Measurements from ENCODE around the gene ABCE1.

Gene ABCE1
- total RNA-seq, result 47.5 to 99.3 (median 72.0) reads per million in 3 donors

GRCh38 chr4:145097821-145098674 lies at the start of gene ABCE1, which contains the start of gene ANAPC10:
TSS of gene ABCE1 (plus strand) at chr4:145098311. CDS start at chr4:145104413, 6,102 bp downstream.
TSS of gene ANAPC10 (minus strand) at chr4:145098196. CDS start at chr4:145096099, 2,097 bp downstream.
- Histone ChIP-seq H3K36me3 (ENCODE audit: control insufficient read depth, insufficient read depth, low read length) (peaks cover 15% of the 10 kb centered on the region), H3K27ac (ENCODE audit: insufficient read depth, low read length, poor library complexity, severe bottlenecking) (peak within 1 kb of the TSS; percentile 80), H3K4me3 (ENCODE audit: insufficient read depth, low read depth, low read length, poor library complexity, severe bottlenecking) (peak within 1 kb of the TSS; percentile 72), H3K9me3 (ENCODE audit: control insufficient read depth, low read length) (no peaks in the 10 kb centered on the region), H3K27me3 (replicated peaks; ENCODE audit: control insufficient read depth, insufficient read depth, low read length, poor library complexity, severe bottlenecking) (no peaks in the 10 kb centered on the region), H3K4me1 (ENCODE audit: control insufficient read depth, insufficient read depth, low read length, poor library complexity, severe bottlenecking) (peaks cover 20% of the 10 kb centered on the region)
- DNase-seq, result peak; percentile 87 to 94 (median 87)

- Histone ChIP-seq H3K9me3 (ENCODE audit: control insufficient read depth, low read length) (no peaks in the 10 kb centered on the region), H3K36me3 (ENCODE audit: control insufficient read depth, insufficient read depth, low read length) (no peaks in the 10 kb centered on the region), H3K27ac (ENCODE audit: insufficient read depth, low read length, poor library complexity, severe bottlenecking) (no peak overlapping the region), H3K4me1 (ENCODE audit: control insufficient read depth, insufficient read depth, low read length, poor library complexity, severe bottlenecking) (no peaks in the 10 kb centered on the region), H3K4me3 (ENCODE audit: insufficient read depth, low read depth, low read length, poor library complexity, severe bottlenecking) (no peak overlapping the region), H3K27me3 (replicated peaks; ENCODE audit: control insufficient read depth, insufficient read depth, low read length, poor library complexity, severe bottlenecking) (no peaks in the 10 kb centered on the region)
- no peak for DNase-seq
Measured at GRCh38 chr4:145048817-145049216, 49.3 kb upstream of the ABCE1 start.

- Histone ChIP-seq H3K4me3 (ENCODE audit: insufficient read depth, low read depth, low read length, poor library complexity, severe bottlenecking) (no peak overlapping the region), H3K27me3 (replicated peaks; ENCODE audit: control insufficient read depth, insufficient read depth, low read length, poor library complexity, severe bottlenecking) (no peaks in the 10 kb centered on the region)
- DNase-seq, result no peak
Measured at GRCh38 chr4:145049241-145049640, 48.9 kb upstream of the ABCE1 start.

GRCh38 chr4:145055533-145056257 lies 42.4 kb upstream of the ABCE1 start:
- DNase-seq, result no peak
- Histone ChIP-seq H3K36me3 (ENCODE audit: control insufficient read depth, insufficient read depth, low read length) (no peaks in the 10 kb centered on the region), H3K9me3 (ENCODE audit: control insufficient read depth, low read length) (no peaks in the 10 kb centered on the region), H3K27me3 (replicated peaks; ENCODE audit: control insufficient read depth, insufficient read depth, low read length, poor library complexity, severe bottlenecking) (no peaks in the 10 kb centered on the region), H3K4me1 (ENCODE audit: control insufficient read depth, insufficient read depth, low read length, poor library complexity, severe bottlenecking) (no peaks in the 10 kb centered on the region), H3K27ac (ENCODE audit: insufficient read depth, low read length, poor library complexity, severe bottlenecking) (no peak overlapping the region), H3K4me3 (ENCODE audit: insufficient read depth, low read depth, low read length, poor library complexity, severe bottlenecking) (no peak overlapping the region)

More at GRCh38 chr4:145049241-145049640, 48.9 kb upstream of the ABCE1 start:
- Histone ChIP-seq H3K27ac (ENCODE audit: insufficient read depth, low read length, poor library complexity, severe bottlenecking) (no peak overlapping the region), H3K36me3 (ENCODE audit: control insufficient read depth, insufficient read depth, low read length) (no peaks in the 10 kb centered on the region), H3K9me3 (ENCODE audit: control insufficient read depth, low read length) (no peaks in the 10 kb centered on the region), H3K4me1 (ENCODE audit: control insufficient read depth, insufficient read depth, low read length, poor library complexity, severe bottlenecking) (no peaks in the 10 kb centered on the region)

- Histone ChIP-seq H3K36me3 (ENCODE audit: control insufficient read depth, insufficient read depth, low read length) (no peaks in the 10 kb centered on the region), H3K4me3 (ENCODE audit: insufficient read depth, low read depth, low read length, poor library complexity, severe bottlenecking) (no peak overlapping the region), H3K9me3 (ENCODE audit: control insufficient read depth, low read length) (no peaks in the 10 kb centered on the region), H3K27me3 (replicated peaks; ENCODE audit: control insufficient read depth, insufficient read depth, low read length, poor library complexity, severe bottlenecking) (no peaks in the 10 kb centered on the region), H3K27ac (ENCODE audit: insufficient read depth, low read length, poor library complexity, severe bottlenecking) (no peak overlapping the region), H3K4me1 (ENCODE audit: control insufficient read depth, insufficient read depth, low read length, poor library complexity, severe bottlenecking) (no peaks in the 10 kb centered on the region)
- DNase-seq, result no peak
Measured at GRCh38 chr4:145056325-145057130, 41.6 kb upstream of the ABCE1 start.

- no peaks in the 10 kb centered on the region for H3K4me1 ChIP-seq (ENCODE audit: control insufficient read depth, insufficient read depth, low read length, poor library complexity, severe bottlenecking)
- H3K27me3 ChIP-seq (replicated peaks; ENCODE audit: control insufficient read depth, insufficient read depth, low read length, poor library complexity, severe bottlenecking), result no peaks in the 10 kb centered on the region
- no peaks in the 10 kb centered on the region for H3K36me3 ChIP-seq (ENCODE audit: control insufficient read depth, insufficient read depth, low read length)
- no peaks in the 10 kb centered on the region for H3K9me3 ChIP-seq (ENCODE audit: control insufficient read depth, low read length)
- no peak overlapping the region for H3K4me3 ChIP-seq (ENCODE audit: insufficient read depth, low read depth, low read length, poor library complexity, severe bottlenecking)
- DNase-seq, result no peak
- H3K27ac ChIP-seq (ENCODE audit: insufficient read depth, low read length, poor library complexity, severe bottlenecking), result no peak overlapping the region
Measured at GRCh38 chr4:145058256-145058655, 39.9 kb upstream of the ABCE1 start.

- Histone ChIP-seq H3K27me3 (replicated peaks; ENCODE audit: control insufficient read depth, insufficient read depth, low read length, poor library complexity, severe bottlenecking) (no peaks in the 10 kb centered on the region), H3K27ac (ENCODE audit: insufficient read depth, low read length, poor library complexity, severe bottlenecking) (no peak overlapping the region), H3K4me3 (ENCODE audit: insufficient read depth, low read depth, low read length, poor library complexity, severe bottlenecking) (no peak overlapping the region), H3K36me3 (ENCODE audit: control insufficient read depth, insufficient read depth, low read length) (no peaks in the 10 kb centered on the region), H3K9me3 (ENCODE audit: control insufficient read depth, low read length) (no peaks in the 10 kb centered on the region), H3K4me1 (ENCODE audit: control insufficient read depth, insufficient read depth, low read length, poor library complexity, severe bottlenecking) (peaks cover 4% of the 10 kb centered on the region)
- no peak for DNase-seq
Measured at GRCh38 chr4:145061318-145061920, 36.7 kb upstream of the ABCE1 start.

GRCh38 chr4:145066063-145066501 lies 32.0 kb upstream of the ABCE1 start:
- no peaks in the 10 kb centered on the region for H3K36me3 ChIP-seq (ENCODE audit: control insufficient read depth, insufficient read depth, low read length)
- H3K4me1 ChIP-seq (ENCODE audit: control insufficient read depth, insufficient read depth, low read length, poor library complexity, severe bottlenecking), result peaks cover 4% of the 10 kb centered on the region
- H3K4me3 ChIP-seq (ENCODE audit: insufficient read depth, low read depth, low read length, poor library complexity, severe bottlenecking), result no peak overlapping the region
- no peak for DNase-seq
- no peak overlapping the region for H3K27ac ChIP-seq (ENCODE audit: insufficient read depth, low read length, poor library complexity, severe bottlenecking)
- no peaks in the 10 kb centered on the region for H3K9me3 ChIP-seq (ENCODE audit: control insufficient read depth, low read length)
- no peaks in the 10 kb centered on the region for H3K27me3 ChIP-seq (replicated peaks; ENCODE audit: control insufficient read depth, insufficient read depth, low read length, poor library complexity, severe bottlenecking)

GRCh38 chr4:145069361-145069760 lies 28.8 kb upstream of the ABCE1 start:
- H3K9me3 ChIP-seq (ENCODE audit: control insufficient read depth, low read length), result no peaks in the 10 kb centered on the region
- DNase-seq, result no peak
- H3K4me1 ChIP-seq (ENCODE audit: control insufficient read depth, insufficient read depth, low read length, poor library complexity, severe bottlenecking), result peaks cover 4% of the 10 kb centered on the region
- no peak overlapping the region for H3K4me3 ChIP-seq (ENCODE audit: insufficient read depth, low read depth, low read length, poor library complexity, severe bottlenecking)
- no peaks in the 10 kb centered on the region for H3K36me3 ChIP-seq (ENCODE audit: control insufficient read depth, insufficient read depth, low read length)
- no peaks in the 10 kb centered on the region for H3K27me3 ChIP-seq (replicated peaks; ENCODE audit: control insufficient read depth, insufficient read depth, low read length, poor library complexity, severe bottlenecking)
- H3K27ac ChIP-seq (ENCODE audit: insufficient read depth, low read length, poor library complexity, severe bottlenecking), result no peak overlapping the region

All from effector memory CD4-positive, alpha-beta T cell (primary cell).